GM19240 (cell line): ENCODE measurements around the gene ANKRD40.
"Not testable (repeated sequence)": the region's sequence is repeated elsewhere in the genome, so short reads cannot be mapped to it uniquely, and the experiment has no call there.

Experiments
- DNase-seq: peaks from one replicate; pipeline ENCODE4 v3.0.0; 2011; ENCODE audit warnings: low spot score; ENCODE audit not compliant: insufficient read length

The ANKRD40 gene

DNA sequence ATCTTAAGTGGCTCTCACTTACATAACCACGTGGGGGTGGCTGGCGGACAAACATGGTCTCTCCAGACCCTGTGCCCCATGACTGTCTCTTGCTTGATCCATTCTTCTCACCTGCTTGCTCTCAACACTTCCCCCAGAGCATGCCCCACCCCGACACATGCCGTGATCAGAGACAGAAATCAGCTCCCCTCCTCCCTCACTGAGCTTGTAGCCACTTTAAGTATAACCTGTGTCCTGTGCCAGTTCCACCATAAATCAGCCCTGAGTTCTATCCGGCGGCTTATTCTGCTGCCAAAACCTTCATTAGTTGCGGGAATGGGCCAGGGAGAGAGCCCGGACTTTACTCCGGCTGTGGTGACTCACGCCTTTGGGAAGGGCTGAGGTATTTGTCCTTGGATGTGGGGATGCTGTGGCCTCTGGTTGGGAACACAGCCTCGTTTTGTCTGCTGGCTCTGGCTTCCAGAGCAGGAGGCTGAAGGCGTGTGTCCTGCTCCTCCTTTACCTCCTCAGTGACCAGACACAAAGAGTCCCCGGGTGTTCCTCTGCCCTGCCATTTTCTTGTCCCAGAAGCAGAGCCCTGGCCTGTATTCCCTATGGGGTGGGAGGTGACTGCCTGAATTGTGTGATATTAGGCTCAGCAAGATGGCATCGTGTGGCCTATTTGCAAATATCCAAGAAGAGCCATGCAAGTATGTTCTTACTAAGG, 21.1 kb downstream of the ANKRD40 start:
- DNase-seq, result no peak

DNA sequence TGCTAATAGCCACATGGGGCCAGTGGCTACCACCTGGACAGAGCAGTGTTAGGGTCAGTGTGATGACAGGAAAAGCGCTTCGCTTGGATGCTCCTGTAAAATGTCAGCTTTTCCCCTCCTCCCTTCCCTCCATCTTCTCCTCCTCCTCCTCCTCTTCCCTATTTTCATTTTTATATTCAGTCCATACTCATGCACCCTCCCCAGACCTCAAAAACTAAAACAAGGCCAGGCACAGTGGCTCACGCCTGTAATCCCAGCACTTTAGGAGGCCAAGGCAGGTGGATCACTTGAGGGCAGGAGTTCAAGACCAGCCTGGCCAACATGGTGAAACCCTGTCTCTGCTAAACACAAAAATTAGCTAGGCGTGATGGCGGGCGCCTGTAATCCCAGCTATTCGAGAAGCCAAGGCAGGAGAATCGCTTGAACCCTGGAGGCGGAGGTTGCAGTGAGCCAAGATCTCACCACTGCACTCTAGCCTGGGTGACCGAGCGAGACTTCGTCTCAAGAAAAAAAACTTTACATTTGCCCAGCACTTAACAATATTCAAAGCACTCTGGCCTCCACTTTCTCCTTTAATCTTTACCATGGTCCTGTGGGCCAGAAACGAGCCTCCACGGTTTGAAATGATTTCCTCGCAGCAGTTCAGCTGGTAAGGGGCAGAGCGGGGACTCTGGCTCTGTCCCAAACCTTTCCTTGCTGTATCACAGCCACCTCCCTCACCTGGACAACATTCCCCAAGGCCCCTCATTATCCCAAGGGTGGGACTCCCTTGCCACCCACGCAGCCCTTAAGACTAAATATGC, 21.8 kb downstream of the ANKRD40 start:
- no peak for DNase-seq

DNA sequence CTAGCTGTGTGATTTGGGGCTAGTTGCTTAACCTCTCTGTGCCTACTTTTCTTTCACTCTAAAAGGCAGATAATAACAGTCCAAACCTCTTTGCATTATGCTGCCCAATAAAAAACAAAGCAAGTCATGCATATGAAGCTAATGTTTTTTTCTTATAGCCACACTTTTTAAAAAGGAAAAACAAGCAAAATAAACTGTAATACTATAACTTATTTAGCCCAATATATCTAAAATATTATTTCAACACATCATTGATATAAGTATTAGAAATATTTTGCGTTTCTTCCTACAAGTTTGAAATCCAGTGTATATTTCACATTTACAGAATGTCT, 22.4 kb downstream of the ANKRD40 start:
- DNase-seq, result no peak

DNA sequence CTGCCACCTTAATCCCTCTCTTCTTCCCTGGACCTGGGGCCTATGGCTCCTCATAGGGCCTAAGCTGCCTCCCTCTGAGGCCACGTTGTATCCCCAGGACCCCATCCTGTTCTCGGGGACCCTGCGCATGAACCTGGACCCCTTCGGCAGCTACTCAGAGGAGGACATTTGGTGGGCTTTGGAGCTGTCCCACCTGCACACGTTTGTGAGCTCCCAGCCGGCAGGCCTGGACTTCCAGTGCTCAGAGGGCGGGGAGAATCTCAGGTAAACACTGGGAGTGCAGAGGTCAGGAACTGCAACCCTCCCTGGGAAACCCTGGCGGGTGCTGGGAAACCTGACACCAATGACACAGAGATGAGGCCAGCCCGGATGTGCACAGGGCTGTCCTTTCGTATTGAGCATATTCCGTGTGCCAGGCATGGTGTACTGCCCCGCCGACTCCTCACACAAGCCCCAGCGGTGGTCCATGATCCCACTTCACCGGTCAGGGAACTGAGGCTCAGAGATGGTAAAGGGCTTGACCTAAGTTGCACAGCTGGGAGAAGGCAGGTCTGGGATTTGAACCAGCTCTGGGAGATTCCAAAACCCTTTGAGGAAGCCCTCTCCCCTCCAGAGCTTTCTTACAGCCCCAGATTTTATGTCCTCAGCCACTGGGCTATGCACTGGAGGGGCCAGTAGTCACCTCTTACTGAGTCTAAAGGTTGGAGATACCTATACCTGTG, 22.9 kb downstream of the ANKRD40 start:
- DNase-seq, result no peak

DNA sequence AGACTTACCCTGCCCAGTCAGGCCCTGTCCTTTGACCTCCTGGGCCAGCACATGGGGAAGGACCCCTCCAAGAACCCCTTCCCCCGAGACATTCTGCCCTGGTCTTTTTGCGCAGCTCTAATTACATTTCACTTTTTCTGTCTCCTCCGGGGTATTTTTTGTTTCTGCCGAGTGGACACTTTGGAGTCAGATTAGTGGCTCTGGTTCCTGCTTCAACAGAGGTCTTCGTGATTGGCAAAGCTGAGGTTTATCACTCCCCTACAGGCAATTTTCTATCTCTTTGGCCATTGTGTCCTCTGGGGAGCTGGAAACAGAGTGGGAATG, 23.5 kb downstream of the ANKRD40 start:
- DNase-seq, result no peak

DNA sequence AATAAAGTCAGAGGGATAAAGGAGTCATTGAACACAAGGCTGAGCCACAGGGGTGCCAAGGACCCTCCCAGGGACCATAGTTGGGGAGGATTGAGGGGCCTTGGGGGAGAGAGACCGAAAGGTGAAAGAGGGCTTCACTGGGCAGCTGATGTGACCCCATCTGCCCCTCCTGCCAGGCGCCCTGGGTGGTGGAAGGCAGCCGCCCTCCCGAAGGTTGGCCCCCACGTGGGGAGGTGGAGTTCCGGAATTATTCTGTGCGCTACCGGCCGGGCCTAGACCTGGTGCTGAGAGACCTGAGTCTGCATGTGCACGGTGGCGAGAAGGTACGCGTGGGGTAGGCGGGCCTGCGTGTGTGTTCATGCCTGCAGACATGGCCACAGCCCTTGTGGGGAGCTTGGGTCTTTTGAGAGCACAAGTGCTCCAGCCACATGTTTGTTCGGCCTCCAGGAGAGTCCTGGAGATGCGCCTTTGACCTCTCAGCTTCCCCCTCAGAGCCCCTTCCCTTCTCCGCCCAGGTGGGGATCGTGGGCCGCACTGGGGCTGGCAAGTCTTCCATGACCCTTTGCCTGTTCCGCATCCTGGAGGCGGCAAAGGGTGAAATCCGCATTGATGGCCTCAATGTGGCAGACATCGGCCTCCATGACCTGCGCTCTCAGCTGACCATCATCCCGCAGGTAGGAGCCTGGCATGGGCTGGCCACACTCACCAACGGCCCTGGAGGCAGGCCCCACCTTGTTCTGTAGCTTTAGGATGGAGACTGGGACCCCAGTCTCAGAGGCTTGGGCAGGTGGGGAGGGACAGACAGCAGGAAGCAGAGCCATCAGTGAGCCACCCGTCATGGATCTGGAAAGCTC, 24.1 kb downstream of the ANKRD40 start:
- no peak for DNase-seq

DNA sequence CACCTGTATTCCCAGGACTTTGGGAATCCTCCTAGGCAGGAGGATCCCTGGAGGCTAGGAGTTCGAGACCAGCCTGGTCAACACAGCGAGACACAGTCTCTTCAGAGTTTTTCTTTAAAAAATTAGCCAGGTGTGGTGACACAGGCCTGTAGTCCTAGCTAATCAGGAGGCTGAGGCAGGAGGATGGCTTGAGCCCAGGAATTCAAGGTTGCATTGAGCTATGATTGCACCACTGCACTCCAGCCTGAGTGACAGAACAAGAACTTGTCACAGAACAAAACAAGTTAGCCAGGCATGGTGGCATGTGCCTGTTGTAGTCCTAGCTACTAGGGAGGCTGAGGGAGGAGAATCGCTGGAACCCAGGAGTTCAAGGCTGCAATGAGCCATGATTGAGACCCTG, 24.8 kb downstream of the ANKRD40 start:
- no peak for DNase-seq

DNA sequence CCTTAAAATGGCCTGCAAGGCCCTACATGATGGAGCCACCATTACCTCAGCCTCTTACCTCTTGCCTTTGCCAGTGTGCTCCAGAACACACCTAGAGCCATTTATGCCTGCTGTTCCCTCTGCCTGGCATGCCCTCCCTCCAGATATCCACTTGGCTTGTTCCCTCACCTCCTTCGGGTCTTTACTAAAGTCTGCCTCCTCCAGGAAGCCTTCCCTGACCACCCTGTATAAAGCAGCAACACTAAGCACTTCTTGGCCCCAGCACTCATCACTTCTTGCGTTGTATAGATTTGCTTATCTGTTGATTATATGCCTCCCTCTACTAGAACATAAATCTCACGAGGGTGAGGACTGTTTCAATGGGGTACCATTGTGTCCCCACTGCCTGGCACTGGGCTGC, 25.3 kb downstream of the ANKRD40 start:
- DNase-seq, result no peak

DNA sequence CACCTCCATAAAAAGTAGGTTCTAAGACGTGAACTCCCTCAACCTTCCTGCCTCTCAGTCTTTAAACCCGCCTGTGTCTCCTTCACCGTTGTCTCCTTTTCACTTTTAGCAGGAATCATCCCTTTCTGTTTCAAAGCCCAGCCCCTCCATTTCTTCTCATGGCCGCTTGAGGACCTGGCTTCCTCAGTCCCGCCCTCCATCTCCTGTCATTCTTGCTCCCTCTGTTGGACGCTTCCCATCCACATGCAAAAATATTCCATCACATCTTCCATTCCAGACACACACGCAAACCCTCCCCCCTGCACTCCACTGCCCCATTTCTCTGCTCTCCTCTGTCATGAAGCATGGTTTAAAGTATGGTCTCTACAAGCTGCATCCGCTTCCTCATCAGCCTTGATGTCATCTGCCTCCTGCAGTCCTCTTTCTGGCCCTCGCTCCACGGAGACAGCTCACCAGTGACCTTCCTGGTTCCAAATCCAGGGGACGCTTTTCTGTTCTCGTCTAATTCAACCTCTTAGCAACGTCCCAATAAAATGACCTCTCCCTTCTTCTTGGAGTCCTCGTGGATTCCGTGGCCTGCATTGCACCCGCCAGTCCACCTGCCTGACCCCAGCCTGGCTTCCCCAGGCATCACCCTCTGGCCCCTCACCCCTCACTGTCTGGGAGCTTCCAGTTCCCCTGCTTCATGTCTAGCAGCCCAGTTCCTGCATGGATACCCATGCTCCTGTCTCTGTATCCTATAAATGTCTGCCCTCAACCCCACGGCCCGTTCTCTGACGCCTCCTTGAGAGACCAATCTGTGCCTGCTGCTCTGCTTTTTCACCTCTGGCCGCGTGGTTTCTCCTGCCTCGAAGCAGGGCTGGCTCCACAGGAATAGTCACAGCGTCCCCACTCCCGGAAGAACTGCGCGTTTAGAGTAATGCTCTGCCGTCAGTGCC, 26.2 kb downstream of the ANKRD40 start:
- no peak for DNase-seq

DNA sequence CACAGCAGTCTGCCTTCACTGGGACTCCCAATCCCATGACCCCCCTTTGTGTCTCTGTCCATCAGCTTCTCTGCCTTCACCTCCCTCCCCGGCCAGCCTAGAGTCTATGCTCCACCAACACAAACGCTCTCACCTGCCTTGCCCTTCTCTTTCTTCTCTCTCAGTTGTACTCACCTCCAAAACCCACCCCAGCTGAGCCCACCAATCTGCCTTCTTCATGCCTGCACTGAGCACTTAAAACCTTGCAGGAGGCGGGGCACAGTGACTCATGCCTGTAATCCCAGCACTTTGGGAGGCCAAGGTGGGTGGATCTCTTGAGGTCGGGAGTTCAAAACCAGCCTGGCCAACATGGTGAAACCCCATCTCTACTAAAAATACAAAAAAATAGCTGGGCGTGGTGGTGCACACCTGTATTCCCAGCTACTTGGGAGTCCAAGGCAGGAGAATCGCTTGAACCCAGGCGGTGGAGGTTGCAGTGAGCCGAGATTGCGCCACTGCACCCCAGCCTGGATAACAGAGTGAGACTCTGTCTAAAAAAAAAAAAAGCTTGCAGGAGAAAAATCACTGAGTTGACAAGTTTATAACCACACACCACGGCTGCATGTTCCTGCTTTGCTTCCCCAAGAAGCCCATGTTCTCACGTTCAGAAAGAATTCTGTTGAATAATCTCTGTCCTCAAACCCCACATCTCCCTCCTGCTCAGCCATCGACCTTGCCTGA, 27.0 kb downstream of the ANKRD40 start:
- not testable (repeated sequence) for DNase-seq

DNA sequence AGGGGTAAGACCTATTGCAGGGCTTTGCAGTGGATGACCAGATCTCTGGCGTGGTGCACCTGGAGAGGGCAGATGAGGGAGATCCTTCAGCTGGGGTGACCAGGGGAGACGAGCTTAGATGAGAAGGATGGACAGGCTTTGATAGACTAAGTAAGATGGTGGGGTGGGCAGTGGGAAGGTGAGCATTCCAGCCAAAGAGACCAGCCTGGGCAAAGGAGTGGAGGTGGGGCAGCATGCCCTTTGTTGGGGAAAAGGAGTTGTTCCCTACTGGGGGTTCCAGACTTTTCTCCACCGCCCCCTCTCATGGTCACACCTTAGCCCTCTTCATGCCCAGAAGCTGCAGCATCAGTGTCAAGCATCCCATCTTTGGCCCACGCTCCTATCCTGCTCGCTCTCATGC, 27.6 kb downstream of the ANKRD40 start:
- no peak for DNase-seq

DNA sequence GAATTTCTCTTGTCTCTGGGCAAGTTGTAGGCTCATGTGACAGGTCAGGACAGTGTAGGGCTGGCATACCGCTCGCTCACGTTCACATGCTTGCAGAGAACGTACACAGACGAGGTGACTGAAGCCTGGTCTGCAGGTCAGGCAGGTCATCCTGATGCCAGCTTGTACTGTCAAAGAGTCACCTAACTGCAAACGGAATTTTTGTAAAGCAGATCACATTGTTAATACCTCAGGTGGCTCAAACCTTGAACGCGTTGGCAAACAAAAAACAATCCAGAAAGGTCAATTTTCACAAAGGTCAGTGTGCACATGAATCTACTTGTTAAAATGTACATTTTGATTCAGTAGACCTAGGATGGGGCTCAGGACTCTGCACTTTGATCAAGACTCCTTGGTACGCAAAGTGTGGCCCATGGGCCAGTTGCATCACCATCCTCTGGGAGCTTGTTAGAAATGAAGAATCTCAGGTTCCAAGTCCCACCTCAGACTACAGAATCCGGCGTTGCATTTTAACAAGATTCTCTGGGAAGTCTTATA, 28.6 kb downstream of the ANKRD40 start:
- no peak for DNase-seq

DNA sequence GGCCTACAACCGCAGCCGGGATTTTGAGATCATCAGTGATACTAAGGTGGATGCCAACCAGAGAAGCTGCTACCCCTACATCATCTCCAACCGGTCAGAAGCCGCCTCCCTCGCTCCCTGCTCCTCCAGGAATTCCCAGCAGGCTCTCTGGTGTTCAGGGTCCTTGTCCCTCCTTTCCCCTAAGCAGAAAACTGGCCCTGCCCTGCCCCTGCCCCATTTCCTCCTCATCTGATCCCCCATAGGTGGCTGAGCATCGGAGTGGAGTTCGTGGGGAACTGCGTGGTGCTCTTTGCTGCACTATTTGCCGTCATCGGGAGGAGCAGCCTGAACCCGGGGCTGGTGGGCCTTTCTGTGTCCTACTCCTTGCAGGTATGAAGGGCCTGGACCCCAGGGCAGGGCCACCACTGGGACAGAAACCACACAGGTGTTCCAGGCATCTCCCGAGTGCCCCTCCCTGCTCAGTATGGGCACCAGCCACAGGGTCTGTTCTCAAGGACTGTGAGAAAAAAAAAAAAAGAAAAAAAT, 29.8 kb downstream of the ANKRD40 start:
- DNase-seq, result no peak

DNA sequence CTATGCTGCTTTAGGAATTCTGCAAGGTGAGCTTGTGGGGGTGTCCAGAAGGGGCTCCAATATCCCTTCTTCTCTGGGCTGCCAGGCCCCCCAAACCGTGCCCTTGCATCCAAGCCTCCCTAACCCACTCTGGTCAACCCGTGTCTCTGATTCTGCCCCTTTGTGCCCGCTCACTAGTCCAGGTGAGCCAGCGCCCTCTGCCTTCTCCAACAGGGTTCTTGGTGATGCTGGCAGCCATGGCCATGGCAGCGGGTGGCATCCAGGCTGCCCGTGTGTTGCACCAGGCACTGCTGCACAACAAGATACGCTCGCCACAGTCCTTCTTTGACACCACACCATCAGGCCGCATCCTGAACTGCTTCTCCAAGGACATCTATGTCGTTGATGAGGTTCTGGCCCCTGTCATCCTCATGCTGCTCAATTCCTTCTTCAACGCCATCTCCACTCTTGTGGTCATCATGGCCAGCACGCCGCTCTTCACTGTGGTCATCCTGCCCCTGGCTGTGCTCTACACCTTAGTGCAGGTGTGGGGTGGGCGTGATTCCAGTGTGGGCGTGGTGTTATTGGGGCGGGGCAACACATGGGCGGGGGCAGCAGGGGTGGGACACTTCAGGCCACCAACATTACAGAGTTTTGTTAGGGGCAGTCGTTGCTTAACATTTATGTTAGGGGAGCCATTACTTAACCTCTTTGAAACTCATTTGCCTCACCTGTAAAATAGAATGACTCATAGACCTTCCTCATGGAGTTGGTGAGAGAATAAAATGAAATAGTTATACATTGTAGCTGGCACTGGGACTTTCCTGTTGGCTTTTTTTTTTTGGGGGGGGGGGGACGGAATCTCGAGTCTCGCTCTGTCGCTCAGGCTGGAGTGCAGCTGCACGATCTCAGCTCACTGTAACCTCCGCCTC, 31.4 kb downstream of the ANKRD40 start:
- no peak for DNase-seq

DNA sequence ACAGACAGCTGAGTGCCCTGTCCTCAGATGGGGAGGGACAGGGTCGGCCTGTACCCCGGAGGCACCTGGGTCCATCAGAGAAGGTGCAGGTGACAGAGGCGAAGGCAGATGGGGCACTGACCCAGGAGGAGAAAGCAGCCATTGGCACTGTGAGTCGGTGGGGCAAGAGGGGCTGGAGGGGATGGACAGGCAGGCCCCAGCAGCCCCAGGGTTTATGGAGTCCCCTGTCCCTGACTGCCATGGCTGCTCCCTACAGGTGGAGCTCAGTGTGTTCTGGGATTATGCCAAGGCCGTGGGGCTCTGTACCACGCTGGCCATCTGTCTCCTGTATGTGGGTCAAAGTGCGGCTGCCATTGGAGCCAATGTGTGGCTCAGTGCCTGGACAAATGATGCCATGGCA, 32.1 kb downstream of the ANKRD40 start:
- no peak for DNase-seq

DNA sequence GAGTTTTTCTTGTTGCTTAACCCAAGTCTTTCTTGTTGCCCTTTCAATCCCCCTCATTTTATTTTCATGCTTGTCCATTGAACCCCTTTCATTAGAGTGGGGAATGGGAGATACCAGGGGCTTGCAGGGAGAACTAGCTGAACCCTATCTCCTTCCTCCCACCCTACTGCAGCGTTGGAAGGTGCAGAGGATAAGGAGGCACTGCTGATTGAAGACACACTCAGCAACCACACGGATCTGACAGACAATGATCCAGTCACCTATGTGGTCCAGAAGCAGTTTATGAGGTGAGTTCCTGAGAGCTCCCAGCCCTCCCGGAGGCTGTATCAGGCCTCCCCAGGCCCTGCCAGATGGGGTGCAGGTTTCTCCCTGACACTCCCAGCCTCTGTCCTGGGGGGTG, 32.5 kb downstream of the ANKRD40 start:
- DNase-seq, result no peak

DNA sequence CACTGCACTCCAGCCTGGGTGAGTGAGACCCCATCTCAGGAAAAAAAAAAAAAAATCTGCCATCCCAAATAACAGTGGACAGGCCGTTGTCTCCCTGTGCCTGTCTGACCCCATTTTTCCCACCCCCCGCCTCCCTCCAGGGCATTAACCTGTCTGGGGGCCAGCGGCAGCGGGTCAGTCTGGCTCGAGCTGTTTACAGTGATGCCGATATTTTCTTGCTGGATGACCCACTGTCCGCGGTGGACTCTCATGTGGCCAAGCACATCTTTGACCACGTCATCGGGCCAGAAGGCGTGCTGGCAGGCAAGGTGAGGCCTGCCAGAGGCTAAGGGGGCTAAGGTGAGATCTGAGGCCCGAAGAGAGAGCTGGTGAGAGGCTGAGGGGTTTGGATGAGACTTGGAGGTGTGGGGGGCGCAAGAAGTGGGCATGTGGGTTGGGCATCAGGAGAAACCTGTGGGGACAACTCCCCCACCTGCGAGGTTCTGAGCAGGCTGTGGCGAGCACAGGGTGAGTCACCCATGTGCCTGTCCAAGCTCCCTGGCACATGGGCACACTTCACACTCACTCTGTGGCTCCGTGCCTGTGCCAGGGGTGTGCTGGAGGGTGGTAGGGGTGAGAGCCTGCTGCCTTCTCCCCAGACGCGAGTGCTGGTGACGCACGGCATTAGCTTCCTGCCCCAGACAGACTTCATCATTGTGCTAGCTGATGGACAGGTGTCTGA, 34.7 kb downstream of the ANKRD40 start:
- DNase-seq, result no peak

DNA sequence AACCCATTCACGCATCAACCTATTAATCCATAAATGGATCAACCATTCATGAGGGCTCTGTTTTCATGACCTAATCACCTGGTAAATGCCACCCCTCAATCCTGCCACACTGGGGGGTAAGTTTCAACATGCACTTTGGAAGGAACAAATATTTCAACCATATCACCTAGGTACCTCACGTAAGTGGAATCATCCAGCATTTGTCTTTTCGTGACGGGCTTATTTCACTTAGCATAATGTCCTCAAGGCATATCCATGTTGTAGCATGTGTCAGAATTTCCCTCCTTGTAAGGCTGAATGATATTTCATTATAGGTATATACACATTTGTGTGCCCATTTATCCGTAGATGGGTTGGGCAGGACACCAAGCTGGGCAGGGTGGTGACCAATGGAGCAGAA, 35.6 kb downstream of the ANKRD40 start:
- no peak for DNase-seq
